Endothelial cell of umbilical vein (primary cell): ENCODE data around the gene C17orf113. TPM values are rescaled to one million over a fixed set of nuclear protein-coding genes. Genes with fewer than 3 reads are reported as not detected.

Experiments
- BruUV-seq: library from RNA; stranded (reverse); fragments of 400-500 nt; replicated peaks from 2 replicates; lab custom pipeline; 2021; lab: Mats Ljungman, UMichigan
- CTCF ChIA-PET: fragments of 300-600, 350-600 bp; sonication (Branson Sonifier 250); formaldehyde crosslinking; loops from one replicate; lab custom pipeline; 2021; ENCODE audit warnings: antibody characterized with exemption, inconsistent platforms; lab: Charles Lee
- POLR2A ChIA-PET: fragments of 300-600, 350-600 bp; sonication (Branson Sonifier 250); formaldehyde crosslinking; loops from one replicate; lab custom pipeline; 2021; ENCODE audit warnings: antibody characterized with exemption, inconsistent platforms; lab: Charles Lee
- DNase-seq: peaks from one replicate; pipeline ENCODE4 v3.0.0-alpha.2; 2011; ENCODE audit warnings: low read depth, low spot score
- FAIRE-seq: peaks from 2 replicates; lab custom pipeline; 2011; peaks lifted over from hg19 to GRCh38; lab: Jason Lieb, UNC
- H2AFZ ChIP-seq: 2 replicates; pipeline ENCODE4 v1.6.0; 2012; ENCODE audit warnings: low read depth, low read length, control low read depth, inconsistent platforms
- H3K27ac ChIP-seq: 2 replicates; pipeline ENCODE4 v1.5.1; 2011; ENCODE audit warnings: low read depth, mild to moderate bottlenecking, control low read depth, low read length, moderate library complexity; ENCODE audit not compliant: insufficient read depth
- H3K27me3 ChIP-seq, 2 experiments: 2 replicates each; pipeline versions ENCODE4 v1.6.0 to v1.6.1; 2011; ENCODE audit warnings: low read length in 2 of 2, mixed read lengths in 1 of 2; ENCODE audit not compliant: control insufficient read depth in 2 of 2, insufficient read depth in 2 of 2
- H3K36me3 ChIP-seq, 2 experiments: 2 replicates in 1 of 2; 3 replicates in 1 of 2; pipeline ENCODE4 v1.5.1; 2011; ENCODE audit warnings: low read length in 2 of 2, mild to moderate bottlenecking in 1 of 2, moderate library complexity in 1 of 2; ENCODE audit not compliant: control insufficient read depth in 2 of 2, insufficient read depth in 2 of 2; ENCODE audit errors: extremely low read depth in 1 of 2
- H3K4me1 ChIP-seq: 3 replicates; pipeline ENCODE4 v1.5.1; 2011; ENCODE audit warnings: mild to moderate bottlenecking, low read length; ENCODE audit not compliant: control insufficient read depth, insufficient read depth; ENCODE audit errors: extremely low read depth
- H3K4me2 ChIP-seq: 2 replicates; pipeline ENCODE4 v1.6.1; 2011; ENCODE audit warnings: low read length, control low read depth, mixed read lengths; ENCODE audit not compliant: insufficient read depth
- H3K4me3 ChIP-seq, 3 experiments: fragments of 200-600 bp in 1 of 3; sonication (generic), shearing (Covaris generic) in 1 of 3; replicated peaks in 1 of 3; 2 replicates each; pipeline ENCODE4 v1.5.1; 2011 to 2016; ENCODE audit warnings: control low read depth in 3 of 3, low read length in 3 of 3, mild to moderate bottlenecking in 2 of 3, inconsistent platforms in 1 of 3, low read depth in 1 of 3, moderate library complexity in 1 of 3; ENCODE audit not compliant: insufficient read depth in 1 of 3
- H3K79me2 ChIP-seq: 2 replicates; pipeline ENCODE4 v1.6.0; 2012; ENCODE audit warnings: low read length, inconsistent platforms; ENCODE audit not compliant: control insufficient read depth, insufficient read depth
- H3K9ac ChIP-seq: replicated peaks from 2 replicates; pipeline ENCODE3; 2011; ENCODE audit warnings: low read length, control low read depth; ENCODE audit not compliant: insufficient read depth; ENCODE audit errors: extremely low read depth
- H3K9me1 ChIP-seq: replicated peaks from 3 replicates; pipeline ENCODE4 v1.6.0; 2011; ENCODE audit warnings: mild to moderate bottlenecking, low read length; ENCODE audit not compliant: control insufficient read depth, insufficient read depth; ENCODE audit errors: extremely low read depth
- H3K9me3 ChIP-seq: replicated peaks from 2 replicates; pipeline ENCODE4 v1.5.1; 2012; ENCODE audit warnings: low read length, inconsistent platforms; ENCODE audit not compliant: control insufficient read depth, insufficient read depth
- H4K20me1 ChIP-seq: replicated peaks from 2 replicates; pipeline ENCODE3; 2011; ENCODE audit warnings: mild to moderate bottlenecking, low read length; ENCODE audit not compliant: control insufficient read depth, insufficient read depth; ENCODE audit errors: extremely low read depth
- EZH2 ChIP-seq: IDR thresholded peaks from 2 replicates; pipeline ENCODE4 v1.6.1; 2012; ENCODE audit warnings: borderline replicate concordance, low read depth, mild to moderate bottlenecking, moderate library complexity, low read length, inconsistent platforms; ENCODE audit not compliant: severe bottlenecking
- FOS ChIP-seq: IDR thresholded peaks from 2 replicates; pipeline ENCODE4 v1.6.1; 2011; ENCODE audit warnings: mild to moderate bottlenecking, low read length, moderate library complexity, borderline replicate concordance; ENCODE audit not compliant: insufficient read depth
- GATA2 ChIP-seq: IDR thresholded peaks from 2 replicates; pipeline ENCODE4 v1.7.0; 2011; ENCODE audit warnings: low read depth, mild to moderate bottlenecking, moderate library complexity, mixed read lengths, low read length; ENCODE audit not compliant: insufficient read length, insufficient read depth
- JUN ChIP-seq: IDR thresholded peaks from 2 replicates; pipeline ENCODE4 v1.6.1; 2011; ENCODE audit warnings: borderline replicate concordance, low read depth; ENCODE audit not compliant: insufficient read length, insufficient read depth
- MYC ChIP-seq: IDR thresholded peaks from one replicate; pipeline ENCODE4 v1.6.1; 2011; ENCODE audit warnings: mild to moderate bottlenecking, low read depth, low read length
- POLR2A ChIP-seq: IDR thresholded peaks from 2 replicates; pipeline ENCODE4 v1.6.1; 2012; ENCODE audit warnings: low read depth, mild to moderate bottlenecking, control low read depth, low read length
- POLR2AphosphoS5 ChIP-seq: IDR thresholded peaks from 2 replicates; pipeline ENCODE4 v1.6.1; 2012; ENCODE audit warnings: low read depth, mild to moderate bottlenecking, control low read depth, low read length, moderate library complexity; ENCODE audit not compliant: insufficient read depth
- dilution Hi-C: fragments of 300-500 bp; cut with MboI; formaldehyde crosslinking; loops from one replicate; pipeline ENCODE4 v1.15.0; 2019; ENCODE audit warnings: low sequenced_read_pairs; ENCODE audit not compliant: extremely low pct_ligation_motif_present
- intact Hi-C: fragments of 100-400 bp; cut with micrococcal nuclease; formaldehyde crosslinking; loops from one replicate; pipeline ENCODE4 v1.10.0; 2022
- polyA plus RNA-seq, 4 experiments: library from polyadenylated mRNA; depleted of rRNA in 3 of 4; stranded (reverse) in 3 of 4; unstranded in 1 of 4; fragments of >200 nt; gene quantifications; 2 replicates each; pipeline versions ENCODE4 v1.2.1 to v1.2.3, GENCODE V29; 2011 to 2012; ENCODE audit warnings: missing spikeins in 1 of 4
- total RNA-seq: library from RNA; stranded (reverse); gene quantifications from 2 replicates; pipeline ENCODE4 v1.2.3, GENCODE V29; 2021
- TF ChIP-seq, protein P1 (sequence below), 2 donors: IDR thresholded peaks; 1 replicate in 1 of 2; 2 replicates in 1 of 2; pipeline ENCODE4 v1.5.1; 2011; ENCODE audit warnings: low read length in 2 of 2, mild to moderate bottlenecking in 2 of 2, moderate library complexity in 2 of 2, control low read depth in 1 of 2, inconsistent platforms in 1 of 2, low read depth in 1 of 2; ENCODE audit not compliant: insufficient read depth in 1 of 2; ENCODE audit errors: extremely low read depth in 1 of 2
- TF ChIP-seq, protein P2 (sequence below): IDR thresholded peaks from 2 replicates; pipeline ENCODE4 v1.6.1; 2011; ENCODE audit not compliant: insufficient read depth, insufficient read length

The C17orf113 gene
- total and polyA plus RNA-seq, 2 donors (not counting 3 experiments of a cell fraction or from before 2014, with no cell fraction given) = 0.20 to 0.30 TPM

DNA sequence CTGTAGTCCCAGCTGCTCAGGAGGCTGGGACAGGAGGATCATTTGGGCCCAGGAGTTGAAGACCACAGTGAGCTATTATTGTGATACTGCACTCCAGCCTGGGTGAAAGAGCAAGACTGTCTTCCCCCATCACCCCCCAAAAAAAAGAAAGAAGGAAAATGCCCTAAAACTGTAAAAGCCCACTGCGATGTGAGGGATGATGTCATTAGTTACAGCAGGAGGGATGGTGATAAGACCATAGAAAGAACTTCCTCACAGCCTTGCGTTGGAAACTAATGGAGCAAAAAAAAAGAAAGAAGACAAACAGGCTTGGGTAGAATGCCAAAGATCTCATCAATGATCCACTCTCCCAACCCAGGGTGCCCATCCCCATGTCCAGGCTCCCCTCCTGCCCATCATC is 29.1 kb upstream of the C17orf113 start:
- Histone ChIP-seq H4K20me1 (no peaks in the 10 kb centered on the region), H3K9ac (no peak overlapping the region), H3K79me2 (no peaks in the 10 kb centered on the region), H3K27ac (no peak overlapping the region), H3K27me3 (peaks cover 0 to 2% of the 10 kb centered on the region in 2 experiments), H3K4me1 (peaks cover 3% of the 10 kb centered on the region), H3K4me3 (no peak overlapping the region), H3K4me2 (no peak overlapping the region), H3K9me1 (no peaks in the 10 kb centered on the region), H3K9me3 (no peaks in the 10 kb centered on the region), H3K36me3 (no peaks in the 10 kb centered on the region), H2AFZ (no peak overlapping the region)
- FAIRE-seq (no peak), DNase-seq (no peak)
- intact Hi-C loops (no loop called here), dilution Hi-C loops (no loop called here)
- ChIA-PET CTCF (interaction anchor here (0.5 to 1.8 kb wide), 7 partner anchors 8 to 357 kb away, joined by 3 to 6 read pairs (median 3); no protein-coding TSS in a partner anchor), POLR2A (no interaction called here)
- no peak for TF ChIP-seq FOS
- TF ChIP-seq, protein P1, sequence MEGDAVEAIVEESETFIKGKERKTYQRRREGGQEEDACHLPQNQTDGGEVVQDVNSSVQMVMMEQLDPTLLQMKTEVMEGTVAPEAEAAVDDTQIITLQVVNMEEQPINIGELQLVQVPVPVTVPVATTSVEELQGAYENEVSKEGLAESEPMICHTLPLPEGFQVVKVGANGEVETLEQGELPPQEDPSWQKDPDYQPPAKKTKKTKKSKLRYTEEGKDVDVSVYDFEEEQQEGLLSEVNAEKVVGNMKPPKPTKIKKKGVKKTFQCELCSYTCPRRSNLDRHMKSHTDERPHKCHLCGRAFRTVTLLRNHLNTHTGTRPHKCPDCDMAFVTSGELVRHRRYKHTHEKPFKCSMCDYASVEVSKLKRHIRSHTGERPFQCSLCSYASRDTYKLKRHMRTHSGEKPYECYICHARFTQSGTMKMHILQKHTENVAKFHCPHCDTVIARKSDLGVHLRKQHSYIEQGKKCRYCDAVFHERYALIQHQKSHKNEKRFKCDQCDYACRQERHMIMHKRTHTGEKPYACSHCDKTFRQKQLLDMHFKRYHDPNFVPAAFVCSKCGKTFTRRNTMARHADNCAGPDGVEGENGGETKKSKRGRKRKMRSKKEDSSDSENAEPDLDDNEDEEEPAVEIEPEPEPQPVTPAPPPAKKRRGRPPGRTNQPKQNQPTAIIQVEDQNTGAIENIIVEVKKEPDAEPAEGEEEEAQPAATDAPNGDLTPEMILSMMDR (IDR thresholded peaks at IDR 0.05; ENCODE audit: extremely low read depth in 1 of 2, insufficient read depth in 1 of 2, low read depth in 1 of 2, low read length in 2 of 2) = no peak
- no peak for TF ChIP-seq GATA2
- TF ChIP-seq POLR2AphosphoS5 = no peak
- no peak for TF ChIP-seq POLR2A
- TF ChIP-seq EZH2 = no peak
- no peak for TF ChIP-seq JUN
- TF ChIP-seq, protein P2, sequence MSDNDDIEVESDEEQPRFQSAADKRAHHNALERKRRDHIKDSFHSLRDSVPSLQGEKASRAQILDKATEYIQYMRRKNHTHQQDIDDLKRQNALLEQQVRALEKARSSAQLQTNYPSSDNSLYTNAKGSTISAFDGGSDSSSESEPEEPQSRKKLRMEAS = no peak
- no peak for TF ChIP-seq MYC
- no TSS peak for BruUV-seq
